ENCODE results near the gene INPP5A. TPM values are rescaled to one million over a fixed set of nuclear protein-coding genes. Genes with fewer than 3 reads are reported as not detected.

The INPP5A gene
- total RNA-seq, 1 experiment from 2014 or later = 12.3 TPM

DNA sequence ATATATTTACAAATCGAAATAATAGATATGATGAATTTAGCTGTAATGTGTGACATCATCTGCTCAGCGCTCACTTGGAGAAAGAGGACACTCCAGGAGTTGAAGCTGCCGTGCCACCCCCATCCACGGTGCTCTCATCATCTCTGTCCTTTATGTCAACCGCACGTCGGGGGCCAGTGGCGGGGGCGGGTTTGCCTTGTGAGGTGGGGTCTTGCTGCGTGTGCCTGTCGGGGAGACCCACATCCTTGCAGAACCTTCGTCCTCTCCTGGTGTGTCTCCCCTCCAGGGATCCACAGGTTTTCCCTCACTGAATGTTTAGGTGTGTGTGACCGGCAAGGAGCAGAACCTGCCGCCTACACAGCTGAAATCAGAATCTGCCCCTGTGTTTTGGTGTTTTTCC lies 71.6 kb downstream of the INPP5A start:
- H4K20me1 ChIP-seq (ENCODE audit: insufficient read depth) = no peaks in the 10 kb centered on the region
- H3K4me3 ChIP-seq (replicated peaks in 1 of 2; ENCODE audit: low read depth in 1 of 2, low read length in 2 of 2) = no peak overlapping the region
- CTCF ChIA-PET = no interaction called here
- POLR2A ChIA-PET = no interaction called here
- DNase-seq (ENCODE audit: low read depth, low spot score) (no peak), ATAC-seq (no peak)
- no peaks in the 10 kb centered on the region for H3K9me3 ChIP-seq (ENCODE audit: control insufficient read depth in 1 of 2, insufficient read depth in 1 of 2, low read depth in 1 of 2, low read length in 2 of 2)
- H3K36me3 ChIP-seq (ENCODE audit: control insufficient read depth in 1 of 2, insufficient read depth in 2 of 2, low read length in 2 of 2) = no peaks in the 10 kb centered on the region
- no peaks in the 10 kb centered on the region for H3K79me2 ChIP-seq (ENCODE audit: insufficient read depth, low read length)
- no peak overlapping the region for H3K27ac ChIP-seq (ENCODE audit: low read depth, low read length)
- no peak for TF ChIP-seq EGR1 (IDR thresholded peaks at IDR 0.05; ENCODE audit: low read depth)
- TF ChIP-seq REST (IDR thresholded peaks at IDR 0.05; ENCODE audit: low read depth) = no peak
- TF ChIP-seq FOSL1 (IDR thresholded peaks at IDR 0.05; ENCODE audit: low read depth) = no peak
- no peak for TF ChIP-seq SP1 (IDR thresholded peaks at IDR 0.05; ENCODE audit: low read depth)
- TF ChIP-seq CEBPB (IDR thresholded peaks at IDR 0.05; ENCODE audit: low read depth) = no peak
- no peak for TF ChIP-seq YY1 (IDR thresholded peaks at IDR 0.05; ENCODE audit: extremely low read depth, insufficient replicate concordance, low read depth, low read length)
- no peak for TF ChIP-seq TCF7L2 (IDR thresholded peaks at IDR 0.05; ENCODE audit: borderline replicate concordance, extremely low read depth, insufficient read depth, insufficient read length)
- TF ChIP-seq JUND (IDR thresholded peaks at IDR 0.05) = no peak
- TF ChIP-seq ZBTB33 (IDR thresholded peaks at IDR 0.05; ENCODE audit: extremely low read depth, insufficient replicate concordance, low read length) = no peak
- no peak for TF ChIP-seq ATF3 (IDR thresholded peaks at IDR 0.05)
- TF ChIP-seq, protein P1, sequence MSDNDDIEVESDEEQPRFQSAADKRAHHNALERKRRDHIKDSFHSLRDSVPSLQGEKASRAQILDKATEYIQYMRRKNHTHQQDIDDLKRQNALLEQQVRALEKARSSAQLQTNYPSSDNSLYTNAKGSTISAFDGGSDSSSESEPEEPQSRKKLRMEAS (IDR thresholded peaks at IDR 0.05) = no peak
- TF ChIP-seq ZNF274 (IDR thresholded peaks at IDR 0.05; ENCODE audit: low read depth, low read length) = no peak
- TF ChIP-seq ELF1 (IDR thresholded peaks at IDR 0.05; ENCODE audit: borderline replicate concordance, low read depth) = no peak
- no peak for TF ChIP-seq SIN3A (IDR thresholded peaks at IDR 0.05; ENCODE audit: low read depth)
- TF ChIP-seq EZH2phosphoT487 (IDR thresholded peaks at IDR 0.05; ENCODE audit: borderline replicate concordance) = no peak
- RAD21 ChIA-PET (ENCODE audit: low non-redundant PET in 1 of 2, low total read pairs in 2 of 2, uncharacterized antibody in 2 of 2, unreplicated experiment in 2 of 2) = no interaction called here
- peaks cover 0 to 17% of the 10 kb centered on the region in 2 experiments; a peak in 2 of 4 replicates for H3K4me1 ChIP-seq (ENCODE audit: control insufficient read depth in 1 of 2, insufficient read depth in 2 of 2, low read length in 2 of 2)
- no peaks in the 10 kb centered on the region for H3K9me2 ChIP-seq (ENCODE audit: insufficient read depth)
- BruUV-seq (replicated peaks) = no TSS peak
- intact Hi-C loops (cut with micrococcal nuclease) = no loop called here
- no peak overlapping the region for H3K4me2 ChIP-seq (ENCODE audit: low read length)
- no peak overlapping the region for H2AFZ ChIP-seq (ENCODE audit: low read depth, low read length, poor library complexity, severe bottlenecking)
- H3K27me3 ChIP-seq (ENCODE audit: insufficient read depth, low read length) = no peaks in the 10 kb centered on the region
- no peak overlapping the region for H3K9ac ChIP-seq (ENCODE audit: low read length)
